AG08395 (cell line): ENCODE data around the gene IFIT2.
"Not testable (repeated sequence)": the region's sequence is repeated elsewhere in the genome, so short reads cannot be mapped to it uniquely, and the experiment has no call there.

Experiments used
- DNase-seq: peaks from one replicate; pipeline ENCODE4 v3.0.0; 2012; ENCODE audit warnings: mixed read lengths, low spot score

IFIT2 gene

GRCh38 chr10:89341649-89342048 is 39.8 kb downstream of the IFIT2 start:
- DNase-seq, result no peak

GRCh38 chr10:89342206-89342958 is 40.5 kb downstream of the IFIT2 start:
- peak; percentile 64 for DNase-seq

GRCh38 chr10:89343089-89343767 is 41.4 kb downstream of the IFIT2 start:
- DNase-seq, result no peak

DNA sequence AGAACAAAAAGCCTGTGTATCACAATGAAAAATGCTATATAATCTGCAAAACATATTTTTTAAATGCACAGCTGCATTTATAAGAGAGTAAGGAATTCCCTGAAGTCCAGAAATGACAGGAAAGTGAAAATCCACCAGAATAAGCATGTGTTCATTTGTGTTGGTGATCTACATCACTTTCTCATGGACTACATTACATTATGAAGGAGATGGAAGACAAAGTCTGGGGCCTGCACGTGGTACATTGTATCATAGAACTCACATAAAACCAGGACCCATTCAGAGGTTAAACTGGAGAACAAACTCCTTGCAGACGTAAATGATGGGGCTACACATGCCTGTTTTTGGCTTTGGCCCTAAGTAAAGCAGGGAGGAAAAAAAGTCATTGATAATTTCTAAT is 42.3 kb downstream of the IFIT2 start:
- DNase-seq, result no peak

DNA sequence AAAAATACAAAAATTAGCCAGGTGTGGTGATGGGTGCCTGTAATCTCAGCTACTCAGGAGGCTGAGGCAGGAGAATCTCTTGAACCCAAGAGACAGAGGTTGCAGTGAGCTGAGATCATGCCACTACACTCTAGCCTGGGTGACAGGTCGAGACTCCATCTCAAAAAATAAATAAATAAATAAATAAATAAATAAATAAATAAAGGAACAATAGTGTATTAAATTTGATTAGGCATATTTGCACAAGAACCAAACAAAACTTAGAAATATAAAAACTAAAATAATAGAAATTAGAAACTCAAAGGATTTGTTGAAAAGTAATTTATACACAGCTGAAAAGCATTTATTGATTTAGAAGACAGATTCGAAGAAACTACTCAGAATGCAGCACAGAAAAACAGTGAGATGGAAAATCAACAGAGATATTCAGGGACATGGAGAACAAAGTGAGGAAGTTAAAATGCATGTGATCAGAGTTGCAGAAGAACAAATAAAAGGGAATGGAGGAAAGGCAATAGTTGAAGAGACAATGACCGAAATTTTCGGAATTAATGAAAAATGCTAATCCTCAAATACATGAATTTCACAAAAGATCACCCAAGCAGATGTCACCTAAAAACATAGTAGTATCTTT is 43.6 kb downstream of the IFIT2 start:
- no peak for DNase-seq

DNA sequence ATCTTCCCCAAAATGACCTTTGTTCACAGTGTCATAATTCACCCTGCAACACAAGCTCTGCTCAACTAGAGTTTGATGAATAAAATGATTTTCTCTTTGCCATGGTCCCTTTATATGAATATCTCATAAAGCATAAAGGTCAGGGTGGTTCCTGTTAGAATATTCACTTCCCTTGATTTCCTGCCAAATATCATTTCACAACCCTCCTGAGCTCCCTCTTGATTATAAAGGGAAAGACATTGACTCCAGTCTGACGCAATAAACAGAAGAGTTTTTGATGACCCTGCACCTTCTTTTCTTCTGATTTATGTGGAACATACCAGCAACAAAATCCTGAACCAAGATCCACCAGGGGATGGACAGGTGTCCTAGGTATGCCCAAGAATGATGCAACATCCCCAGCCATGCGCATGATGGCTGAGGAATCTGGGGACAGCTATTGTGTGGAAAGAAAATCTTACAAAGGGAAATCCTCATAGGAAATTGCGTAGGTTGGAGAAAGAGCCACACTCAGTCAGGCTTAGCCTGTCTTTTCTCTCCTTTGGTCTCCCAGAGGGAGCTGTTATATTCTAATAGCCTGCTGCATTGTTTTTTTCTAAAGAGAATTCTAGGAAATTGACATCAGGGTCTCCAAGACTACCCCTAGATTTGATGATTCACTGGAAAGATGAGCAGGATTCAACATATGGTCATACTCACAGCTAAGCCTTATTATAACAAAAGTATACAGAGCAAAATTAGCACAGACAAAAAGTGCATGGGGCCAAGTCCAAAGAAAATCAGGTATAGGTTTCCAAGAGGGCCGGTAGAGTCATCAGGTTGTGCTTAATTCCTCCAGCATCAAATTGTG is 44.8 kb downstream of the IFIT2 start:
- no peak for DNase-seq

GRCh38 chr10:89347701-89348457 is 46.0 kb downstream of the IFIT2 start:
- no peak for DNase-seq

DNA sequence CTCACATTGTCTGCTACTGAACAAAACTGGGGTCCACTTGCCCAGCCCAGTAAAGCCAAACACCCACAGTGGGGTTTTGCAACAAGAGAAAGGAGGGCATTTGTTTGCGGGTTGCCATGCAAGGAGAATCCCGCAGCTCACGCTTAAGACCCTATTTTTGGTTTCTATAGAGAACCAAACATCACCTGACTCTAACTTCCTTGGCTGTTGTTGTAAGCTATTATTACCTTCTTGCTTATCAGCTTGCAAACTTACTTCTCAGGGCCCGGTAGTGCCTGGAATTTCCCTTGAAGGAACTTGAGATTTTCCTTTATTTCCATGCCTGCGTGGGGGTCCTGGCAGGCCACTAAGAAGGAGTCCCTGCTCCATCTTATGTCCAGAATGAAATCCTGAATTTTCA is 46.6 kb downstream of the IFIT2 start:
- DNase-seq, result no peak

- no peak for DNase-seq
Observed at GRCh38 chr10:89348975-89349374, 47.1 kb downstream of the IFIT2 start.

DNA sequence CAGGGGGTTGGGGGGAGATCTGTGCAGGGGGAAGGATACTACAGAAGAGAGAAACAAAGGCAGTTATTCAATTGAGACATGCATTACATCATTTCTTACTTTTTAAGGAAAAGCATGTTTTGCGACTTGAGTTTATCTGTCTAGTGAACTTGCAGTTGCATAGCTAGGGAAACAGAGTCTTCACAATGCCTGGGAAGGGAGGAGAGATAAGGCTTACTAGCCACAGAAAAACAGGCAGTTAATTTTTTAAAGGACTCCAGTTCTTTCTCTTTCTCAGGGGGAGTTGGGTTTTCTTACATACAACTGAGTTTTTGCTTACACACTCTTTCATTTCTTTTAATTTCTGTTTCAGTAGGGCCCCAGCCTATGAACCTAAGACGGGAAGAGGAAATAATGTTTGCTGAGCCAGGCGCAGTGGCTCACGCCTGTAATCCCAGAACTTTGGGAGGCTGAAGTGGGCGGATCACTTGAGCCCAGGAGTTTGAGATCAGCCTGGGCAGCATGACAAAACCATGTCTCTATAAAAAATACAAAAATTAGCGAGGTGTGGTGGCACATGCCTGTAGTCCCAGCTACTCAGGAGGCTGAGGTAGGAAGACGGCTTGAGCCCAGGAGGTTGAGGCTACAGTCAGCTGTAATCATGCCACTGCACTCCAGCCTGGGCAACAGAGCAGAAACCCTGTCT is 48.9 kb downstream of the IFIT2 start:
- not testable (repeated sequence) for DNase-seq

DNA sequence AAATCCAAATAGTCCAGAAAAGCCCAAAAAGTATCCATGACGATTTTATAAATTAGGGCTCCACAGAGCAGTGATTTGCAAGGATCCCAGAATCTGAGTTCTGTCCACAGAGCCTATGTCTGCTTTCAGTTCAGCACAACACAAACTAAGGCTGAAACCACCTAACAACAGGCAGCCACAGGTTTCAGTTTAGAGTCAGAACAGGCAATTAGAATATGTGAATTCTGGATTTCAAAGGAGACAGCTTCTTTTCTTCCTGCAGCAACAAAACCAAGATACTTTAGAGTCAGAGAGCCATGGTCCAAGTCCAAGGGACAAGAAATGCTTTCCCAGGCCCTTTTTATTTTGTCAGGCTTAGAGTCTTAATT is 49.5 kb downstream of the IFIT2 start:
- DNase-seq, result no peak

DNA sequence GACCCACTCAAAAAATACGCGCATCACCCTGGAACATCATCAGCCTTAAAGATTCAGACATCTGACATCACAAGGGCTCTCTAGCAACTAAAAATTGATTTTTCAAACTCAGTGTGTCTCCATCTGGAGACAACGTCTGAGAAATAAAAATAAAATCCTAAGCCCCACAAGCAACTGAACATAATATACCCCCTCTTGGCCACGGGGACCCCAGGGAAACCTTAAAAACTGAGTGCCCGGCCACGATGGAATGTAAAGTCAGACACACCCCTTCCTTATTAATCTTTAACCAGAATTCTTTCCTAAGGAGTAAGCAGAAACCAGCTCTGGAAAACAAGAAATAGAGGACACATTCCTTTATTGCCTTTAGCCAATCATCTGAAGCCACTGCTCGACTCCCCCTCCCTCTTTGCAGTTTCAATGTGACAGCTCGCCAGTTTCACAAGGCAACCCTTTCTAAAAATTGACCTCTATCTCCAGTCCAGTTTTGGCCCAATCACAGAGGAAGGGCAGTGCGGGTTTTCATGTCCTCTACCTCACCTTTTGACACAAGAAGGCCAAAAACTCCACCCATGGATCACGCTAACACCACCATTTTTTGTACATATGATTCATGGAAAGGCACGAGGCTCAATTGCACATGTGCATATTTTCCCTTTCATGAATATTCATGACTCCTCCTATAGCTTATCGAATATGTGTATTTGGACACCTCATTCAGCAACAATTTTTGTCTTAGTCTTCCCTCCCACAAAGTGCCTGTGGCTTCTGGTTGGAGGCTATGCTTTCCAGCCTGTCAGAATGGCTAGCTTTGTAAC is 50.1 kb downstream of the IFIT2 start:
- DNase-seq, result peak; percentile 84

DNA sequence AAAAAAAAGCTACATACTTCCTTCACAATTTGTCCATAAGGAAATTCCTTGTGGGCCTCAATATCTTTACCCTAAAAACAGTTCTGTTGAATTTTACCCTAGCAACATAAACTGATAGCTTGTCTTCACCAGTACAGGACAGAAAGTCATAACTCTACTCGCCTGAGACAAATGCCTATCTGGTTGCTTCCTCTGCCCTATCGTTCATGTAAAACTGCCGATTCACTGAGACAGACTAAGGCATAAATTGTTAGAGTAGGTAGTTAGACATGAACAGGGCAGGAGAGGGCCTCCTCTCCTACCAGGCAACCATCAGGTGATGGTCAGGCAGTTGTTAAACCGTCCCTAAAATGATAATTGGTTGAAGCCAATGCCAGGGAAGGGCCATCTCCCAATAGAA is 51.0 kb downstream of the IFIT2 start:
- DNase-seq, result no peak

DNA sequence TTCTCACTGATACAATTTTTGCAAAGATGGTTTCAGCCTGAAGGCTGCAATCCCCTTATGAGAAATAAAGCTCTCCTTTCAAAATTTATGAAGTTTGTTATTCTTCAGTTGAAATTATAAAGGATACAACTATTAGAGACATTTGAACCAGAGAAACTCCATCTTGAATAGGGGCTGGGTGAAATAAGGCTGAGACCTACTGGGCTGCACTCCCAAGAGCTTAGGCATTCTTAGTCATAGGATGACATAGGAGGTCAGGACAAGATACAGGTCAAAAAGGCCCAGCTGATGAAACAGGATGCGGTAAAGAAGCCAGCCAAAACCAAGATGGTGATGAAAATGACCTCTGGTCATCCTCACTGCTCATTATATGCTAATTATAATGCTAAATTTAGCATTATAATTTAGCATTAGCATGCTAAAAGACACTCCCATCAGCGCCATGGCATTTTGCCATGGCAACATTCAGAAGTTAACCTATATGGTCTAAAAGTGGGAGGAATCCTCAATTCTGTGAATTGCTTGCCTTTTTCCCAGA is 53.6 kb downstream of the IFIT2 start:
- DNase-seq, result no peak

GRCh38 chr10:89357096-89357495 is 55.2 kb downstream of the IFIT2 start:
- DNase-seq, result no peak

DNA sequence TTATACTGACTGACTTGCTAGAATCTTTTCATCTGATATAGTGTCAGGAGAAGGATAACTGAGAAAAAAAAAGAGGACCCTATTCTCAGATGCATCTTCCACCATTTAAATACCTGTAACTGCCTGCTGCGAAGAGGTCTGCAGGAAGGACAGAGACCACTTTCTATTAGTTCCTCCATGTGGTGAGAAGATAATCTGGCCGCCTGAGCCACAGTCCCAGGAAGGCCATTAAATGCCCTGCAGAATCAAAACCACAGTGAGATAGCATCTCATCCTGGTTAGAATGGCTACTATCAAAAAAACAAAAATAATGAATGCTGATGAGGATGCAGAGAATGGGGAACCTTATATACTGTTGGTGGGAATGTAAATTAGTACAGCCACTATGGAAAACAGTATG is 56.1 kb downstream of the IFIT2 start:
- no peak for DNase-seq
